ENCODE data around the gene ITGAX.

GRCh38 chr16:31380201-31380600 is 25.2 kb downstream of the ITGAX start:
- no peak for TF ChIP-seq CTCF (IDR thresholded peaks at IDR 0.05)
- TF ChIP-seq POLR2A (IDR thresholded peaks at IDR 0.05), result no peak
